MM.1S (cell line): Measurements from ENCODE around the gene GPR155.

Experiments
- CTCF ChIP-seq: fragments of 300-600 bp; sonication (generic); IDR thresholded peaks from 2 replicates; pipeline ENCODE4 v1.5.1; 2016; ENCODE audit warnings: antibody characterized with exemption, low read length, mixed read lengths
- EZH2 ChIP-seq: fragments of 300-600 bp; sonication (generic); optimal IDR thresholded peaks from 2 replicates; pipeline ENCODE3; 2017; ENCODE audit warnings: low read depth, mild to moderate bottlenecking, antibody characterized with exemption, low read length, mixed read lengths

GRCh38 chr2:174499371-174499770 is 12.5 kb upstream of the GPR155 start:
- TF ChIP-seq EZH2 (no peak), CTCF (no peak)
